Gastrocnemius medialis (tissue), 4 donors: ENCODE data around the gene PLEKHA1. TPM values are rescaled to one million over a fixed set of nuclear protein-coding genes. Genes with fewer than 3 reads are reported as not detected.
A peak's percentile ranks its signal among the peaks of the same experiment; 100 is the strongest.

Source experiments
- ATAC-seq, 2 donors: fragments of 150-250 bp; one replicate each; pipeline ENCODE4 v1.9.1; 2016
- DNase-seq, 2 donors: peaks; one replicate each; pipeline ENCODE4 v3.0.0-alpha.2; 2019
- H3K27ac ChIP-seq, 4 donors: fragments of 200-600 bp; sonication (generic); 1 replicate in 1 of 4; 2 replicates in 3 of 4; pipeline ENCODE4 v1.5.1; 2016 to 2018; ENCODE audit warnings: mild to moderate bottlenecking in 2 of 4, moderate library complexity in 1 of 4
- H3K27me3 ChIP-seq, 3 donors: fragments of 200-600 bp; sonication (generic) in 2 of 3; 1 replicate in 1 of 3; 2 replicates in 2 of 3; pipeline versions ENCODE4 v1.5.1 to v1.6.0; 2016 to 2019; ENCODE audit warnings: mild to moderate bottlenecking in 1 of 3, moderate library complexity in 1 of 3
- H3K36me3 ChIP-seq, 2 donors: fragments of 200-600 bp; sonication (generic) in 1 of 2; one replicate each; pipeline ENCODE4 v1.5.1; 2017 to 2018
- H3K4me1 ChIP-seq, 2 donors: fragments of 200-600 bp; sonication (generic) in 1 of 2; one replicate each; pipeline ENCODE4 v1.5.1; 2016 to 2017; ENCODE audit warnings: mild to moderate bottlenecking in 2 of 2
- H3K4me3 ChIP-seq, 4 donors: fragments of 200-600 bp; sonication (generic) in 3 of 4; 1 replicate in 1 of 4; 2 replicates in 3 of 4; pipeline ENCODE4 v1.5.1; 2016 to 2019; ENCODE audit warnings: mild to moderate bottlenecking in 2 of 4
- H3K9me3 ChIP-seq, 3 donors: fragments of 200-600 bp; sonication (generic) in 2 of 3; 1 replicate in 1 of 3; 2 replicates in 2 of 3; pipeline ENCODE4 v1.5.1; 2016 to 2019
- POLR2A ChIP-seq, 2 donors: fragments of 450-650 bp; IDR thresholded peaks; one replicate each; pipeline ENCODE4 v1.6.1; 2017; ENCODE audit warnings: antibody characterized with exemption in 2 of 2, mild to moderate bottlenecking in 2 of 2, moderate library complexity in 2 of 2
- in situ Hi-C, 4 donors: fragments of 200-750 bp; cut with MboI; loops; one replicate each; pipeline versions ENCODE4 v1.15.0 to v1.8.0; 2017; ENCODE audit warnings: low sequenced_read_pairs in 4 of 4
- intact Hi-C: fragments of 100-400 bp; cut with DNase I; formaldehyde crosslinking; loops from one replicate; pipeline ENCODE4 v1.15.1; 2023; ENCODE audit warnings: low total_unique reads
- total RNA-seq, 4 donors: library from RNA; depleted of rRNA; stranded (reverse); fragments of >200 nt; gene quantifications; one replicate each; pipeline versions ENCODE4 v1.1.0 to v1.2.3, GENCODE V29; 2016
- TF ChIP-seq, protein P1 (sequence below), 5 experiments: fragments of 450-650 bp in 3 of 5; fragments of 200-600 bp in 2 of 5; sonication (generic) in 2 of 5; IDR thresholded peaks in 4 of 5; conservative IDR thresholded peaks in 1 of 5; 1 replicate in 4 of 5; 2 replicates in 1 of 5; pipeline ENCODE4 v1.5.1; 2016 to 2019; ENCODE audit warnings: antibody characterized with exemption in 5 of 5, mild to moderate bottlenecking in 3 of 5, moderate library complexity in 3 of 5

The PLEKHA1 gene
- total RNA-seq, 4 donors from 2014 or later, result 33.7 to 54.0 (median 37.8) TPM

DNA sequence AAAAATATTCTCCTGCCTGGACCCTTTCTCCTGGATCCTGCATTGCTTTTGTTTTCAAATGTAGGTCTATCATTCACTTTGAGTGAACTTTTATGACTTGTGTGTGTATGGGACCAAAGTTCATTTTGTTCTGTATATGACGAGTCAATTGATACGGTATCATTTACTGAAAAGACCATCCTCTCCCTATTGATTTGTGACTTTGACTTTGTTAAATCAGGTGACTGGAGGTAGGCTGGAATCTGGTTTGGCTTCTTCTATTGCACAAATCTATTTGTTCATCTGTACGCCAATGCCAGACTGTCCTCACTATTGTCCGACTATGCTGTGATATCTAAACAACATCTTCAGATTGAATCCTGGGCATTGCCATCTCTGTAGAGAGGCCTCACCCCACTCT lies 74.6 kb downstream of the PLEKHA1 start:
- no peak for DNase-seq
- Histone ChIP-seq H3K4me3 (no peak overlapping the region), H3K9me3 (no peaks in the 10 kb centered on the region), H3K36me3 (no peaks in the 10 kb centered on the region), H3K27me3 (no peaks in the 10 kb centered on the region), H3K27ac (no peak overlapping the region), H3K4me1 (peaks cover 25 to 27% of the 10 kb centered on the region in 2 donors)
- in situ Hi-C loops (loop anchor here in 1 of 4 donors (25.0 kb wide), 1 partner anchor 113 kb away; the partner anchor contains the start of gene DMBT1), intact Hi-C loops (no loop called here)
- ATAC-seq, result no peak
- TF ChIP-seq, protein P1, sequence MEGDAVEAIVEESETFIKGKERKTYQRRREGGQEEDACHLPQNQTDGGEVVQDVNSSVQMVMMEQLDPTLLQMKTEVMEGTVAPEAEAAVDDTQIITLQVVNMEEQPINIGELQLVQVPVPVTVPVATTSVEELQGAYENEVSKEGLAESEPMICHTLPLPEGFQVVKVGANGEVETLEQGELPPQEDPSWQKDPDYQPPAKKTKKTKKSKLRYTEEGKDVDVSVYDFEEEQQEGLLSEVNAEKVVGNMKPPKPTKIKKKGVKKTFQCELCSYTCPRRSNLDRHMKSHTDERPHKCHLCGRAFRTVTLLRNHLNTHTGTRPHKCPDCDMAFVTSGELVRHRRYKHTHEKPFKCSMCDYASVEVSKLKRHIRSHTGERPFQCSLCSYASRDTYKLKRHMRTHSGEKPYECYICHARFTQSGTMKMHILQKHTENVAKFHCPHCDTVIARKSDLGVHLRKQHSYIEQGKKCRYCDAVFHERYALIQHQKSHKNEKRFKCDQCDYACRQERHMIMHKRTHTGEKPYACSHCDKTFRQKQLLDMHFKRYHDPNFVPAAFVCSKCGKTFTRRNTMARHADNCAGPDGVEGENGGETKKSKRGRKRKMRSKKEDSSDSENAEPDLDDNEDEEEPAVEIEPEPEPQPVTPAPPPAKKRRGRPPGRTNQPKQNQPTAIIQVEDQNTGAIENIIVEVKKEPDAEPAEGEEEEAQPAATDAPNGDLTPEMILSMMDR (IDR thresholded peaks at IDR 0.05 in 4 of 5, conservative IDR thresholded peaks at IDR 0.05 in 1 of 5), result no peak
- TF ChIP-seq POLR2A (IDR thresholded peaks at IDR 0.05), result no peak

GRCh38 chr10:122450353-122450990 lies 76.0 kb downstream of the PLEKHA1 start:
- in situ Hi-C loops, result loop anchor here in 1 of 4 donors (10.0 kb wide), 1 partner anchor 114 kb away; the partner anchor contains the start of gene DMBT1
- ATAC-seq, result peak; percentile 21 to 29

GRCh38 chr10:122454071-122454470 lies 79.6 kb downstream of the PLEKHA1 start:
- intact Hi-C loops, result no loop called here
- in situ Hi-C loops, result loop anchor here in 1 of 4 donors (10.0 kb wide), 1 partner anchor 111 kb away; the partner anchor contains the start of gene DMBT1
- TF ChIP-seq, protein P1 (IDR thresholded peaks at IDR 0.05 in 4 of 5, conservative IDR thresholded peaks at IDR 0.05 in 1 of 5), result no peak
- no peak for TF ChIP-seq POLR2A (IDR thresholded peaks at IDR 0.05)
- no peaks in the 10 kb centered on the region for H3K9me3 ChIP-seq
- H3K4me1 ChIP-seq, result peaks cover 3 to 19% of the 10 kb centered on the region in 2 donors
- H3K36me3 ChIP-seq, result no peaks in the 10 kb centered on the region
- ATAC-seq (no peak), DNase-seq (no peak)
- no peak overlapping the region for H3K27ac ChIP-seq
- H3K27me3 ChIP-seq, result no peaks in the 10 kb centered on the region
- H3K4me3 ChIP-seq, result no peak overlapping the region

More at GRCh38 chr10:122450353-122450990, 76.0 kb downstream of the PLEKHA1 start:
- Histone ChIP-seq H3K36me3 (no peaks in the 10 kb centered on the region), H3K27me3 (no peaks in the 10 kb centered on the region), H3K4me1 (peaks cover 25 to 27% of the 10 kb centered on the region in 2 donors), H3K4me3 (no peak overlapping the region), H3K9me3 (no peaks in the 10 kb centered on the region), H3K27ac (no peak overlapping the region)
- no peak for DNase-seq
- no peak for TF ChIP-seq POLR2A (IDR thresholded peaks at IDR 0.05)
- TF ChIP-seq, protein P1 (IDR thresholded peaks at IDR 0.05 in 4 of 5, conservative IDR thresholded peaks at IDR 0.05 in 1 of 5), result no peak
- intact Hi-C loops, result no loop called here

GRCh38 chr10:122454603-122455080 lies 80.1 kb downstream of the PLEKHA1 start, which contains the start of gene ARMS2:
ARMS2 (plus strand) TSS chr10:122454653; CDS start chr10:122454728, 75 bp downstream.
- Histone ChIP-seq H3K36me3 (no peaks in the 10 kb centered on the region), H3K27ac (no peak within 1 kb of the TSS), H3K9me3 (no peaks in the 10 kb centered on the region), H3K4me3 (no peak within 1 kb of the TSS), H3K27me3 (no peaks in the 10 kb centered on the region), H3K4me1 (peaks cover 0 to 14% of the 10 kb centered on the region in 2 donors)
- in situ Hi-C loops (loop anchor here in 1 of 4 donors (10.0 kb wide), 1 partner anchor 110 kb away; the partner anchor contains the start of gene DMBT1), intact Hi-C loops (no loop called here)
- TF ChIP-seq, protein P1 (IDR thresholded peaks at IDR 0.05 in 4 of 5, conservative IDR thresholded peaks at IDR 0.05 in 1 of 5), result no peak
- no peak for TF ChIP-seq POLR2A (IDR thresholded peaks at IDR 0.05)
- no peak for ATAC-seq
- no peak for DNase-seq
